Body of pancreas (tissue), 4 donors: ENCODE measurements around the gene EYA3.

Experiments
- CTCF ChIP-seq, 7 experiments: fragments of 450-650 bp in 4 of 7; fragments of 200-600 bp in 3 of 7; sonication (generic) in 3 of 7; IDR thresholded peaks; one replicate each; pipeline ENCODE4 v1.5.1; 2016 to 2019; ENCODE audit warnings: antibody characterized with exemption in 7 of 7
- POLR2A ChIP-seq, 3 donors: fragments of 450-650 bp; IDR thresholded peaks; one replicate each; pipeline ENCODE4 v1.6.1; 2016; ENCODE audit warnings: antibody characterized with exemption in 3 of 3, mild to moderate bottlenecking in 2 of 3

- TF ChIP-seq CTCF (IDR thresholded peaks at IDR 0.05) (no peak), POLR2A (IDR thresholded peaks at IDR 0.05) (no peak)
Observed at GRCh38 chr1:28087614-28088167, 719 bp downstream of the EYA3 start.
